NCI-H1436 treated with DMSO at 0.1 percent for 48 hours (cell line): Measurements from ENCODE around the gene PDCD4.
A peak's percentile ranks its signal among the peaks of the same experiment; 100 is the strongest.

Source experiments
- DNase-seq: peaks from one replicate; lab custom pipeline; 2025; lab: John Stamatoyannopoulos, UW

The PDCD4 gene

DNA sequence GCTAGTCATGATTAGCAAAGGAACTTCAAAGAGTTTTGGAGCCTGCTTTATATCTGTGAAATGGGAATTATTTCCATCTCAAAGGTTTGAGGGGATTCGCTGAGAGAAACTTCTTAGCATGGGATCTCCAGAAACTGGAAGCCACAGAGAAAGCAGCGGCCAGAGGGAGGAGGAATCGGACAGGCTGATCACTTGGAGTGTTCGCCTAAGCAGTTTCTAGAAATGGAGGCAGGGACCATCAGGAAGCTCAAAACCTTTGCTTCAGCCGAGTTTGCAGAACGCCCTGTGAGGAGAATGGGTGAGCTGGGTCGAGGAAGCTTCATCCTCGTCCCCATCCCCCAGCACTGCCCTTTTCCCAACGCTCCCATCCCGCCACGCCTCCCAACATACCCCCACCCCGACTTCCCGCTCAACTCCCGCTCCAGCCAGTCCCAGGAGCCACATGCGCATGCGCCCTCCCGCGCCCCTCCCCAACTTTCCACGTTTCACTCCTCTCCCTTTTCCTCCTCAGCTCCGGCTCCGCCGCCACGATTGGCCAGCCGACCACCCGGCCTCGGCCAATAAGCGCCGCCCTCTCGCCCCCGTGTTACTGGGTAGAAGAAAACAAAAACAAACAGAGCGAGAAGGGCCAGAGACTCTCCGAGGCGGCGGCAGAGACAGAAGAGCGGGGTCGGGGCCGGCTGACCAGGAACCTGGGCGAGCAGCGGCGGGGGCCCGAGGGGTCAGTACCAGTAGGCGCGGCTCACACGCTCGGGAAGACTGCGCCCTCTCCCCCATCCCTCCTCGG, at the start of gene PDCD4:
Gene PDCD4, plus strand, starts transcription at position 631 of the 787 bp plus-strand sequence. CDS start 4,100 bp downstream, outside the sequence.
- peak; percentile 96 for DNase-seq

DNA sequence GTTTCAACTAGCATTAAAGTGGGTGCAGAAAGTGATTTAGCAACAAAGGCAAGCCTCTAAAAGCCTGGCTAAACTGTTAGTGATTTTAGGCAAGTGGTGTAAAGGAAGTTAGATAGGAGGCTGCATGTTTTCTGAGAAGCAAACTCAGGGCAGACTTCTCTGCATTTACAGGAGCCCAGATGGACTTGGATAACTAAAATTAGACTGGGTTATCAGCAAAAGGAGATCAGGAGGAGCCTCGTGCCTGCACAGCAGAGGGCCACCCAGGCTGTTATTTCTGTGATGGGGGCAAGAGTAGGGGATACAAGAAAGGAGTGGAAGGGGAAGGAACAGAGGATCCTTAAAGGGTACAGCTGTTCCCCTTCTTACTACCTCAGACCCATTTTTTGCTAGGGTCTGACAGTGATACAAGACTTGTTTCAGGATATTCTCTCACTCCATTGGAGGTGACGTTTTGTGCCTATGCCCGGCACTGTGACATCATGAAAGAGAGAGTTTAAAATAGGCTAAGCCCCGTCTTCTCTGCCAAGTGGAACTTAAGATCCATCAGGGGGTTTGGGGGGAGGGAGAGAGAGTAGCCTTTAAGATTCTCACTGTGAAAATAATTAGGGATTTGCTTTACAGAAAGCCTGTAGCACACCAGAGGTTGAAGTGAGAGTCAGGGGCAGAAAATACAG, 49.6 kb upstream of the PDCD4 start:
- no peak for DNase-seq

DNA sequence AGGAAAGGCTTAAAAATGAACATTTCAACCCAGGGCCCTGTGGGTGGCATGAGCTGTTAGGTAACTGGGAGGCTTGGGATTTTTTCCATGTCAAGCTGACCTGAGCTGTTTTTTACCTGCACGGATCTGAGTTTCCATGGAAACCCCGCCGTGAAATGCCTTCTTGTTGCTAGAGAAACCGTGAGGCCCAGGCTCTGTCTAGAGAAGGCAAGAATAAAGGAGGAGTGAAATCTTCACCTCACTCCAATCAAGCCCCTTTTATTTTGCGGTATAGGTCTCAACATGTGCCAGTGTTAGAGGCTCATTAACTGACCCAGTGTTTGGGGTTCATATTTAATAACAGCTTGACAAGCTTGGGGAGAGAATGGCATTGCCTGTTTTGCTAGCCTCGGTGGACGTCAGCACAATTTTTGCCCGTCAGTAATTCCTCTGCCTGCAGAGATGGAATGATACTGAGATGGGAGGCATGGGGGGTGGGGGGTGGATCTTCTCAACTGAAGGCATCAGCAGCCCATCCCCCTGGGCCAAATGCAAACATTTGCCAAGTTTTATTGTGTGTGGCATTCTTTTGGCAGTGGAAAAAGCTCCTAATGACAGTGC, 48.9 kb upstream of the PDCD4 start:
- no peak for DNase-seq

DNA sequence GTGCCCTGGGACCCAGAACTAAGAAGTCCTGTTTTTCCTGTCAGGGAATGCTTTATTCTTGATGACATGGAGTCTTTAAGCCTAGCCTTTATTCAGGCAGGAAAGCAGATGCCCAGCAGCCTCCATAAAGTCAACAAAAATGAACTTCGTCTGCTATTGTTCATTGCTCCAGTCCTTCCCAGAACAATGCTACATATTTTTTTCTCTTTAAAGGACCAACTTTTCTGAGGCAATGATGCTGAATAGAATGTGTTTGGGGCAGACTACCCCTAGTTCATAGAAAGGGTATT, 47.6 kb upstream of the PDCD4 start:
- no peak for DNase-seq

DNA sequence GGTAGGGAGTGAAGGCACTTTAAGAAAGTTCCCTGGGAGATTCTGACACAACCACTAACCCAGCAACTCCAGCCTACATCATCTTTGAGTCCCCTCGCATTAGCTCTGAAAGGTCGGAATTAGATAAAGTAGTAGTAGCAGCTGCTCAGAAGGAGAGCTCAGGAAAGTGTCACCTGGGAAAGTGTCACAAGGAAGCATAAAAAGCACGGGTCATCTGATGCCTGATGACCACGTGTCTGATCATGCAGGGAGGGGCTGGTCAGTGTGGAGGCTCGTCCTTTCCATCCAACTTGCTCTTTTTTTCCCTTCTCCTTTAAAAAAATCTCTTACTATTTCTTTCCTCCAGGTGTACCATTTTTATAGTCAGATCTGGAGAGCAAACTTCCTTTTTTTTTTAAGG, 47.1 kb upstream of the PDCD4 start:
- DNase-seq = no peak

DNA sequence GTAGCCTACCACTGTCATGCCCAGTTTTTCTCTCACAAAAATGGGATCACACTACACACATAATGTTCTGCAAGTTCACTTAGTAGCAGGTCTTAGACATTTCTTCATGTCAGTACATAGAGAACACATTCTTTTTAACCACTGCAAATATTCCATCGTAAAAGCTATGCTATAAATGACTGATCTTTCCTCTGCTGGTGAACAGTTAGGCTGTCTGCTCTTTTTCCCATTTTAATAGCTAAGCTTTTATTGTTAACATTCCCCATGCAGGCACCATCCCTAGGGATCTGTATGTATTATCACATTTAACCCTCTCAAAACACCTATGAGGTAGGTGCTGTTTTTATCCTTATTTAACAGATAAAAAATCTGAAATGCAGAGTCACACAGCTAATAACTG, 46.2 kb upstream of the PDCD4 start:
- DNase-seq = no peak

DNA sequence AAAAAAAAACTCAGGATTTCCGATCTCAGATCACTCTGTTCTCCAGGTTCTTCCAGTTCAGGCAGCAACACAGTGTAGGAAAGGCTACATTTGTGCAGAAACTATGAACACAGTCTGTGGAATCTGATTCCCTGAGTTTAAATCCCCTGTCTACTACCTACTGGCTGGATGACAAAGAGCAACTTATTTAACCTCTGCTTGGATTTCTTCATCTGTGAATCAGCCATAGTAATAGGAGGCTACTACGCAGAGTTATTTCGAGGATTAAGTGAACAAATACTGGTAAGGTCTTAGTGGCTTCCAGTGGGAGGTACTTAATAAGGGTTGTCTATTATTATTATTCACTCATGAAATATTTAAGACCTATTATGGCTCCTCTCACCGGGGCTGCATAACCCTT, 44.3 kb upstream of the PDCD4 start:
- DNase-seq = no peak

DNA sequence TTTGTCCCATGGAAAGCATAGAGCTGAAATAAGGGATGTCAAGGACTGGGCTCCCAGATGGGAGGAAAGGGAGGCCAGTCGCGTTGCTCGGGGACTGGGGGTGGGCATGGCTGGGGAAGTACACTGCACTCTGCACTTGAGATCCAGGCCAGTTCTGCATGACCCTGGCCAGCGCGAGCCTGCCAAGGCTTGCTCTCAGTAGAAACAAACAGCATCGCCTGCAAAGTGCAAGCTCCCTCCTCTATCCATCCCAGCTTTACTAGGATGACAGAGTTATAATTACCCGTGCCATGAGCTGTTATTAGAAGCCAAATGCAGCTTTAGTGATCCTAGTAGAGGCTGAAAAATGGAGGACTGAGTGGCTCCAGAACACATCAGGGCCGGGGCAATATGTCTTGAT, 43.9 kb upstream of the PDCD4 start:
- DNase-seq = no peak

DNA sequence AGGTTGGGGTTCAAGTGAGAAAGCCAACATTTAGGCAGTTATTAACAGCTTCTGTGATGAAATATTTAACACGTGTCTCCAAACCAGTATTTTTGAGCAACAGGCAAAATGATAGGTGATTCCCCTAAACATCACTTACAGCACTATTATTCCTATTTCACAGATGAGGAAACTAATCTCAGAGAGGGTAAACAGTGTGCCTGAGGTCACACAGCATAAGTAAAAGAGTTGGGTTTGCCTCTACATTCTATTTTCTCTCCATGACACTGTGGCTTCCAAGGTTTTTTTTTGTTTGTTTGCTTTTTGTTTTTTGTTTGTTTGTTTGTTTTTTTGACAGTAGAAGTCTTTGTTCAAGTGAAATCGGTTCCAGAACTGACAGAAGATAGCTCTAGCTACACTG, 43.2 kb upstream of the PDCD4 start:
- no peak for DNase-seq

DNA sequence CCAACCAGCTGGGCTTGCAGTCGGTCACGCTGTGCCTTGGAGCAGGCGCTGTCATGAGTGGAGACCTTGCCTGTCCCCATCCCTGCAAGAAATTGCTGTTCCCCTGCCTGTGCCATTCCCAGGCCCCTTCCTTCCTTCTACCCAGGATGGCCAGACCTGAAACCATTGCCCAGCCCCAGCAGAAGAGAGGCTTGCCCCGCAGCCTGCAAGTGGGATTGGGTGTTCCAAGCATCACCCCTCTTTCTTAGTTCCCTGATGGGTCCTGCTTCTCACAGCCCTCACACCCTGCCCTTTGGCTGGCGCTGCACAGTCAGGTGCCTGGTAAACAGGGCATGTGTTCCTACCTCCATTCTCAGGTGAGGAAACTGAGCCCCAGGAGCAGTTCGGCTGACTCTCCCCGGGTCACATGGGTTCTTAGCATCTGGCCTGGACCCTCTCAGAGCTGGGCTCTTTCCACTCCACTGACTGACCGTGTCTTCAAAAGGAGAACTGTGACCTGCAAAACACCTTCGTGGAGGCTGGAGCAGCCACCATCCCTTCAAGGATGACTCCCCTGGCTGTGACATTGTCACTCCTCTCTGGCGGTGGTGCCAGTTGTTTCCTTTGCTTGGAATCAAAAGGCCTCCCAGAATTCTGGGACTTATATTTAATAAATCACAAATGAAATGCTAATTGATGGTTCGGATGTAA, 41.9 kb upstream of the PDCD4 start:
- DNase-seq = no peak

DNA sequence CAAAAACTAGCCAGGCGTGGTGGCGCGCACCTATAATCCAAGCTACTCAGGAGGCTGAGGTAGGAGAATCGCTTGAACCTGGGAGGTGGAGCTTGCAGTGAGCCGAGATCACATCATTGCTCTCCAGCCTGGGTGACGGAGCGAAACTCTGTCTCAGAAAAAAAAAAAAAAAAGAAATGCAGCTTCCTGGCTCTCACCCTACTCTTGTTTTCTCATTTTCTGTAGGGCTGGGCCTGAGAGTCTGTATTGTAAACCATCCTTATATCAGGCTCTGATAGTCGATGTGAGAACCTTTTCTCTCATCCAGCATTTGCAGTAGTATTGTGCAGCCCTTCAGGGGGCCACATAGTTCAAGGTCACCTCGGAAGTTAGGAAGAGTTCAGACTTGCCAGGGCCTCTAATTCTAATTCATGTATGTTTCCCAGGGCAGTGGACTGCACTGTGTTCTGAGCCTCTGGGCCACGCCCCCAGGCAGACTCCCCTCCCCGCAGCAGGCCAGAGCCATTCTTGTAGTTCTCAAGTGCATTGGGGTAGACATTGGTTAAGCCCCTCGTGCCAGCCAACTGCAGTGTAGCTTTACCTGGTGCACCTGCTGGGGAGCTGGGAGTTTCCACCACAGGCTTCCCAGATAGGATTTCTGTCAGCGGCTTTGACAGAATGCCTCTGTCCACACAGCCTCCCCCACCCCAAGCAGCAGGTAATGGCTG, 38.3 kb upstream of the PDCD4 start:
- DNase-seq = no peak

DNA sequence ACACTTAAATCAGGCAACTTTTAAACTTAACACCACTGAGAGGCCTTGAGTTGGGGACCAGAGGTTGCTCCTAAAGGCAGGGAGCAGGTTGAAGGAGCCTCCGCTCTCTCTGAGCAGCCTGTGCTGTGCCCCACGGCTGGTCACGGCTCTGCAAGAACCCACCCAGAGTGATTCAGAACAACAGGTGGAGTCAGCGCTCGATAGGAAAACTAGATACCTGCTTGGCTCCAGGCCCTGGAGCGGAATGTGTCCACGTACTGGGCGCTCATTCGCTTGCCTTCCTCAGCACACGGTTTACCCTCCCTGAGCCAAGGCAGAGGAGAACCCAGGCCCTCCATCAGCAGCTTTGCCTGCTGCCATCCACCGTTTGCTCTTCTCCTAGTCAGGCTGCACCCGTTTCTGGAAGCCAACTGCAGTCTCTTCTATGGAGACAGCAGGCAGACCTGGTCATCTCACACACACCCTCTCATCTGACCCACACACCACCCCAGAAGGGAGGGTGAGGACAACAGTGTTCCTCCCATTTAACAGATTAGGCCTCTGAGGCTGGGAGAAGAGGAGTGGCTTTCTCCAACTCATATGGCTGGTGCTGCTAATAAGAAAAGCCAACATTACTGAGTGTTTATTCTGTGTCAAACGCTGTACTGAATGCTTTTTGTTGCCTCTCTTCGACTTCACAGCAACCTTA, 37.6 kb upstream of the PDCD4 start:
- DNase-seq = no peak

DNA sequence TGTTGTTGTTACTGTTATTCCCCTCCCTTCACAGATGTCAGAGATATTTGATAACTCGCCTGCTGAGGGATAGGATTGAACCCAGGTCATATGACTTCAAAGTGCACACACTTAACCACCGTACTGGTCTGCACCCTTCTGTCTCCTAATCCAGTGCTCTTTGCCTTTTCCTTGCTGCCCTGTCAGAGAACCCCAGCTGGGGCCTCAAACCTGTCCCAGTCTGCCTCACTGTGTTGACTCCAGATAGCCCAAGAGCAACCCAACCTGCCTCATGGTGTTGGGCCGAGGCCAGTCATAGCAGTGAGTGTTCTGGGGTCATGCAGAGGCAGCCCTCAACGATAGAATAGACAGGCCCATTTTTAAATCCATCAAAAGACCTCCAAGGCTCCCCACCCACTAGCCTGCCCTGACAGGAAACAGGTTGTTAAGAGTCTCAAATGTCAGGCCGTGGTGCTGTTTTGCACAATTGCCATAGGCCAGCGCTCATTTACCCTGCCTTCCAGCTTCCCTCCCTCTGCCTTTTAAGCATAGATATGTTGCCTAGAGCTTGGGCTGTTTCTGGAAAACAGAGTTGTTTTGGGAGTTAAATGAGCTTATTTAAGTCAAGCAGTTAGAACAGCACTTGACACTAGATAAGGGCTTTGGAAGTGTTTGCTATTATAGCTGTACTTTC, 37.0 kb upstream of the PDCD4 start:
- DNase-seq = peak; percentile 95

DNA sequence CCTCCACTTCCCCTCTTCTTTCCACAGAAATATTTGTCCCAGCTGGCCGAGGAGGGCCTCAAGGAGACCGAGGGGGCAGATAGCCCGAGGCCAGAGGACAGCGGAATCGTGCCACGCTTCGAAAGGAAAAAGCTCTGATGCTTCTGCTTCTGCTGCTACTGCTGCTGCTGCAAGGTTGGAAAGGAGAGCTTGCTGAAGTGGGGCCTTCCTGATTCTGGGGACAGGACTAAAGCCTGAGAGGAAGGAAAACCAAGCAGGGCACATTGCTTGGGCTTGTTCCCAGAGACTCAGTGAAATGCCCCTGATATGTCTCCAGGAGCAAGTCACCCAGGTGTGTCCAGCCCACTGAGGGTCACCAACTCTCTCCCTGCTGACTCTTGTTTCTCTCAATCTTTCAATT, 35.9 kb upstream of the PDCD4 start:
- no peak for DNase-seq

DNA sequence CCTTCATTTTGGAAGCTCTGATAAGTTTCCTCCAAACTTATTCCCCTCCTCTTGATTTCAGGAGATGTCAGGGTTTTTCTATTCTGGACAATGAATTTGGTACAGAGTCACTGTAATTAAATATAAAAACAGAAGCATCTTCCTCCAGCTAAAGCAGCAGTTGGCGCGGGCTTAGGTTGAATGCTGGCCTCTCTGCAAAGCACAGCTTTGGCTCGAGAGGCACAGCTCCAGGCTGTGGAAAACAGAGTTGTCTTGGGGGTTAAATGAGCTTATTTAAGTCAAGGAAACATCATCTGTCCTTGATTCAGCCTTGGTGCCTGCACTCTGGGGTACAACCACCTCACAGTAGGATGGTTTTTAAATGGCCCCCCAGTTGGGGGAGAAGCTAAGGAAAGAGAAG, 35.0 kb upstream of the PDCD4 start:
- no peak for DNase-seq

DNA sequence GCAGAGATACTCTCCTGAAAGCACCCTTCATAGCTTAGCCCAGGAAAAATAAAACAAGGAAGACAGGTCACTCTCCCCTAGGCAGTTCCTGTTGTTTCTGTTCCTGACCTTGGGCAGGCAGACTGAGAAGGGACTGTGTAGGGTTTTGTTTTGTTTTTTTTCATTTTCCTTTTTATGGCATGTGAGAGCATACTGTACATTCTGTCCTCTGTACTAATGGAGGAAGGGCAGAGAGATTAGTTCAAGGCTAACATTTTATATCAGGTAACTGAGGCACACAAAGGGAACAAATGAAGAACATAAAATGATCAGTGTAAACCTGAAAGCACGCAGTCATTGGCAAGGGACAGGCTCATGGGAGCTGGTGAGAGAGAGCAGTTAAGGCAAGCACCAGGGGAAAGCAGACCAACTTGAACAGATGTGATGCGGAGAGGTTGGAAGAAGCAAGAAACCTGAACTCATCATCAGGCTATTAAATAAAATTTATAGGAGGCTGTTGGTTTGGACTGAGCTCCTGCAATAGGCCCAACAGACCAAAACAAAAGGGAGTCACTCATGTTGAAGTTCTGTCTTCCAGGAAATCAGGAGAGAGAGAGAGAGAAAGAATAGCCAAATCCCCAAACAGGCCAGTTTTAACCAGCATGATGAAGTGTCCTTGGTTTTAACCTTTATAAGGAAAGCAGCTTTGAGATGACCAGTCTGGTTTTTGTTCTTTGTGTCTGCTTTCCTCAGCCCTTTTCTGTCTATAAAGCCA, 34.1 kb upstream of the PDCD4 start:
- DNase-seq = no peak

DNA sequence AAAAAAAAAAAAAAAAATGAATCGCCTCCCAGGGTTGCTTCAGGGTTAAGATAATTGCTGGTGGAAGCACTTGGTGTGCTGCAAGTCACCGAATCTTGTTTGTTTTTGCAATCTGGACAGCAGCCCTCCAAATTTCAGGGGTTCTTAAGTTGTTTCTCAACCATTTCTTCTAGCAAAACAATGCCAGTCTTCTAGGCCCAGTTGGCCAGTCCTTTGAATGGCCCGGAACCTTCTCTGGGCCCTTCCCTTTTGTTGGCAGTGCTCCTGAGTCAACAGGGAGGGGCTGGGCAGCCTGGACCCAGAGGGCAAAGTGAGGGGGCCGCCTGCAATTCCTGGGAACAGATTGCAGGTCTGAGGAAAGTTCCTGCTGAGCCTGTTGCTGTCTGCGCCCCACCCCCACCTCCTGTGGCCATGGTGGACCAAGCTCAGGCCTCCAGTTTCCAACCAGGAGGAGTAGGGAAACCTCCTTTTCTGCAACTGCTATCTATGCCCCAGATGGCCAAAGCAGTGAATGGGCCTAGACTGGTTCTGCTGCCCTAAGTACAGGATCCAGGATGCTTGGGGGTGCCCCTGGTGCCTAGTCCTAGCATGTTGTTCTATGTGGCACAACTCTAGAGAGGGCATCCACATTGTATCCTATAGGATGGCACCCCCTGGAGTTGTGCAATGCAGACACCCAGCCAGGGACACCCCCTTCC, 31.4 kb upstream of the PDCD4 start:
- no peak for DNase-seq

DNA sequence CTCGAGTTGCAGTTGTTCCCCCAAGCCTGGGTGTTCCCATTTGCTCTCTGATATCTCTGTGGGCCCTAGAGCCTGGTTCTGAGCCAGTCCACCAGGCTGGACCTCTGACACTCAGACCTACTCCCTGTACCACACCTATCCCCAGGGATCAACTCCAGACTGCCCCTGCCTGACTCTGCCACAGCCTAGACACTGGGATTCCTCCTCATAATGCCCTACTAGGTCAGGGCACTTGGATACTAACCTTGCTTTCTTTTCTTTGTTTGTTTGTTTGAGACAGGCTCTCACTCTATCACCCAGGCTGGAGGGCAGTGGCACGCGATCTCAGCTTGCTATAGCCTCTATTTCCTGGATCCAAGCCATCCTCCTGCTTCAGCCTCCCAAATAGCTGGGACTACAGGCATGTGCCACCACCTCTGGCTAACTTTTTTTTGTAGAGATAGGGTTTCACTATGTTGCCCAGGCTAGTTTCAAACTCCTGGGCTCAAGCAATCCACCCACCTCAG, 30.8 kb upstream of the PDCD4 start:
- no peak for DNase-seq

DNA sequence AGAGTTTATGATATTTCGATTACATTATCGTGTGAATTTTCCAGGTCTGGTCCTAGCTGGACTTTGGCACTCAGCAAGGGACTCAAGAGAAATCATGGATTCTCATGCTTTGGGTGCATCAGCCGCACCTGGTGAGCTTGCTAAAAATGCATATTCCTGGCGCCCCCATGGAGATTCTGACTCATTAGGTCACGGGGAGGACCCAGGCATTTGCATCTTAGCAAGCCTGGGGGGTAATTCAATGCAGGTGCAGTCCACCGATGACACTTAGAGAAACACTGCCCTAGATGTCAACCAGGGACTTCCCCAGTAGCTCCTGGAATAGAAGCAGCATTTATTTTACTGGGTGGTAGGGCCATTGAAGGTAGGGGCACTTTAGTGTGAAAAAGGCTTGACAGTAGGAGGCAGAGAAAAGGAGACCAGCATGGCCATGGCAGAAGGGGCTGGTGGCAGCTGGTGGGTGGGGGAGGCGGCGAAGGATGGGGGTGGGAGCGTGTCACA, 29.9 kb upstream of the PDCD4 start:
- no peak for DNase-seq
